Measurements from ENCODE around the gene APEX2.
"Not testable (repeated sequence)": the region's sequence is repeated elsewhere in the genome, so short reads cannot be mapped to it uniquely, and the experiment has no call there.

Gene APEX2

GRCh38 chrX:55028611-55029010 lies 28.4 kb downstream of the APEX2 start:
- in situ Hi-C loops (cut with MboI; ENCODE audit: low pct_unique_long_range_greater_than_20kb, low sequenced_read_pairs, unreplicated experiment): loop anchor here (25.0 kb wide), 1 partner anchor 91 kb away; no protein-coding TSS in a partner anchor
- no peak for TF ChIP-seq CTCF (IDR thresholded peaks at IDR 0.05; ENCODE audit: extremely low read depth, insufficient read depth, missing control alignments)
- DNase-seq (ENCODE audit: low spot score): no peak

- in situ Hi-C loops (cut with MboI; ENCODE audit: low pct_unique_long_range_greater_than_20kb, low sequenced_read_pairs, unreplicated experiment): loop anchor here (25.0 kb wide), 1 partner anchor 92 kb away; no protein-coding TSS in a partner anchor
- no peak for DNase-seq (ENCODE audit: low spot score)
- TF ChIP-seq CTCF (IDR thresholded peaks at IDR 0.05; ENCODE audit: extremely low read depth, insufficient read depth, missing control alignments): no peak
Measured at GRCh38 chrX:55029291-55029690, 29.1 kb downstream of the APEX2 start.

GRCh38 chrX:55030271-55031205 lies 30.4 kb downstream of the APEX2 start, which contains the start of gene ALAS2:
ALAS2 (minus strand) TSS chrX:55030977; CDS start chrX:55026000, 4,977 bp downstream.
- no peak for TF ChIP-seq CTCF (IDR thresholded peaks at IDR 0.05; ENCODE audit: extremely low read depth, insufficient read depth, missing control alignments)
- no peak for DNase-seq (ENCODE audit: low spot score)
- in situ Hi-C loops (cut with MboI; ENCODE audit: low pct_unique_long_range_greater_than_20kb, low sequenced_read_pairs, unreplicated experiment): loop anchor here (25.0 kb wide), 1 partner anchor 93 kb away; no protein-coding TSS in a partner anchor

GRCh38 chrX:55033429-55033828 lies 33.3 kb downstream of the APEX2 start:
- in situ Hi-C loops (cut with MboI; ENCODE audit: low pct_unique_long_range_greater_than_20kb, low sequenced_read_pairs, unreplicated experiment): loop anchor here (25.0 kb wide), 1 partner anchor 96 kb away; no protein-coding TSS in a partner anchor
- no peak for TF ChIP-seq CTCF (IDR thresholded peaks at IDR 0.05; ENCODE audit: extremely low read depth, insufficient read depth, missing control alignments)
- DNase-seq (ENCODE audit: low spot score): no peak

- in situ Hi-C loops (cut with MboI; ENCODE audit: low pct_unique_long_range_greater_than_20kb, low sequenced_read_pairs, unreplicated experiment): loop anchor here (25.0 kb wide), 1 partner anchor 102 kb away; no protein-coding TSS in a partner anchor
- DNase-seq (ENCODE audit: low spot score): no peak
- TF ChIP-seq CTCF (IDR thresholded peaks at IDR 0.05; ENCODE audit: extremely low read depth, insufficient read depth, missing control alignments): no peak
Measured at GRCh38 chrX:55039471-55039870, 39.3 kb downstream of the APEX2 start.

GRCh38 chrX:55041514-55041913 lies 41.4 kb downstream of the APEX2 start:
- no peak for TF ChIP-seq CTCF (IDR thresholded peaks at IDR 0.05; ENCODE audit: extremely low read depth, insufficient read depth, missing control alignments)
- DNase-seq (ENCODE audit: low spot score): no peak
- in situ Hi-C loops (cut with MboI; ENCODE audit: low pct_unique_long_range_greater_than_20kb, low sequenced_read_pairs, unreplicated experiment): loop anchor here (25.0 kb wide), 1 partner anchor 104 kb away; no protein-coding TSS in a partner anchor

GRCh38 chrX:55050599-55050998 lies 50.4 kb downstream of the APEX2 start:
- DNase-seq (ENCODE audit: low spot score); in situ Hi-C loops (cut with MboI; ENCODE audit: low pct_unique_long_range_greater_than_20kb, low sequenced_read_pairs, unreplicated experiment): not testable (repeated sequence)
